MG63 (cell line): ENCODE data around the gene RPS4Y1. TPM values are rescaled to one million over a fixed set of nuclear protein-coding genes. Genes with fewer than 3 reads are reported as not detected.
A peak's percentile ranks its signal among the peaks of the same experiment; 100 is the strongest.
"Not testable (repeated sequence)": the region's sequence is repeated elsewhere in the genome, so short reads cannot be mapped to it uniquely, and the experiment has no call there.

Experiments used
- DNase-seq: peaks from one replicate; pipeline ENCODE4 v3.0.0-alpha.2; 2020
- H3K27me3 ChIP-seq: fragments of 250-450 bp; sonication (Bioruptor Pico); 2 replicates; pipeline ENCODE4 v1.5.1; 2020; ENCODE audit warnings: mild to moderate bottlenecking, moderate library complexity
- H3K36me3 ChIP-seq: fragments of 250-450 bp; sonication (Bioruptor Pico); 2 replicates; pipeline ENCODE4 v1.5.1; 2020; ENCODE audit warnings: mild to moderate bottlenecking, moderate library complexity
- H3K4me3 ChIP-seq: fragments of 250-450 bp; sonication (Bioruptor Pico); 2 replicates; pipeline ENCODE4 v1.5.1; 2020; ENCODE audit warnings: mild to moderate bottlenecking, moderate library complexity
- H3K9me3 ChIP-seq: fragments of 250-450 bp; sonication (Bioruptor Pico); 2 replicates; pipeline ENCODE4 v1.5.1; 2020; ENCODE audit warnings: mild to moderate bottlenecking, moderate library complexity
- total RNA-seq: library from RNA; depleted of rRNA; stranded (reverse); fragments of >200 nt; shearing (Covaris generic); gene quantifications from 2 replicates; pipeline ENCODE4 v1.2.3, GENCODE V29; 2014; ENCODE audit warnings: low replicate concordance; rRNA removed

RPS4Y1 gene
- 1,185 and 1,340 TPM in 2 replicates for total RNA-seq

- no peaks in the 10 kb centered on the region for H3K27me3 ChIP-seq
- DNase-seq: peak; percentile 67
- peaks cover 49% of the 10 kb centered on the region for H3K36me3 ChIP-seq
- H3K4me3 ChIP-seq: peak within 1 kb of the TSS; percentile 97
- no peaks in the 10 kb centered on the region for H3K9me3 ChIP-seq
Observed at GRCh38 chrY:2841471-2841893, at the start of gene RPS4Y1. Gene RPS4Y1 (plus strand): TSS chrY:2841602. CDS start chrY:2841625, 23 bp downstream.

GRCh38 chrY:2796977-2797523, 44.4 kb upstream of the RPS4Y1 start:
- Histone ChIP-seq H3K9me3 (no peaks in the 10 kb centered on the region), H3K4me3 (no peak overlapping the region), H3K36me3 (no peaks in the 10 kb centered on the region), H3K27me3 (peaks cover under 1% of the 10 kb centered on the region)
- no peak for DNase-seq

- no peaks in the 10 kb centered on the region for H3K36me3 ChIP-seq
- H3K9me3 ChIP-seq: no peaks in the 10 kb centered on the region
- DNase-seq: no peak
- peaks cover 9% of the 10 kb centered on the region for H3K27me3 ChIP-seq
- H3K4me3 ChIP-seq: no peak overlapping the region
Observed at GRCh38 chrY:2797991-2798390, 43.4 kb upstream of the RPS4Y1 start.

- peaks cover 16% of the 10 kb centered on the region for H3K27me3 ChIP-seq
- no peak for DNase-seq
- H3K9me3 ChIP-seq: no peaks in the 10 kb centered on the region
- no peaks in the 10 kb centered on the region for H3K36me3 ChIP-seq
- no peak overlapping the region for H3K4me3 ChIP-seq
Observed at GRCh38 chrY:2800246-2800645, 41.2 kb upstream of the RPS4Y1 start.

GRCh38 chrY:2817146-2817896, 24.1 kb upstream of the RPS4Y1 start:
- not testable (repeated sequence) for H3K36me3 ChIP-seq, H3K27me3 ChIP-seq, H3K9me3 ChIP-seq
- peak; percentile 78 for DNase-seq
- peak overlapping the region; percentile 17 for H3K4me3 ChIP-seq

- no peak for DNase-seq
- H3K9me3 ChIP-seq: no peaks in the 10 kb centered on the region
- H3K4me3 ChIP-seq: no peak overlapping the region
- no peaks in the 10 kb centered on the region; the same call in 1 of the 2 replicates for H3K27me3 ChIP-seq
- no peaks in the 10 kb centered on the region for H3K36me3 ChIP-seq
Observed at GRCh38 chrY:2824471-2824870, 16.9 kb upstream of the RPS4Y1 start.

GRCh38 chrY:2828497-2828896, 12.9 kb upstream of the RPS4Y1 start:
- Histone ChIP-seq H3K36me3 (no peaks in the 10 kb centered on the region), H3K9me3 (peaks cover 5% of the 10 kb centered on the region), H3K4me3 (no peak overlapping the region), H3K27me3 (peaks cover 25% of the 10 kb centered on the region)
- no peak for DNase-seq

- Histone ChIP-seq H3K36me3 (no peaks in the 10 kb centered on the region), H3K27me3 (peaks cover 32% of the 10 kb centered on the region), H3K4me3 (no peak overlapping the region), H3K9me3 (peaks cover 5% of the 10 kb centered on the region)
- no peak for DNase-seq
Observed at GRCh38 chrY:2835230-2835629, 6.2 kb upstream of the RPS4Y1 start.

GRCh38 chrY:2837078-2837477, 4.3 kb upstream of the RPS4Y1 start:
- no peak for DNase-seq
- Histone ChIP-seq H3K4me3 (no peak overlapping the region), H3K36me3 (peaks cover 5% of the 10 kb centered on the region), H3K27me3 (peaks cover 18% of the 10 kb centered on the region), H3K9me3 (no peaks in the 10 kb centered on the region)

GRCh38 chrY:2837932-2838331, 3.5 kb upstream of the RPS4Y1 start:
- H3K36me3 ChIP-seq: peaks cover 13% of the 10 kb centered on the region
- no peaks in the 10 kb centered on the region for H3K9me3 ChIP-seq
- H3K4me3 ChIP-seq: no peak overlapping the region
- H3K27me3 ChIP-seq: peaks cover 16% of the 10 kb centered on the region
- no peak for DNase-seq

- Histone ChIP-seq H3K9me3 (no peaks in the 10 kb centered on the region), H3K4me3 (no peak overlapping the region), H3K36me3 (peaks cover 98% of the 10 kb centered on the region), H3K27me3 (no peaks in the 10 kb centered on the region)
- no peak for DNase-seq
Observed at GRCh38 chrY:2846791-2847190, 5.4 kb downstream of the RPS4Y1 start.

GRCh38 chrY:2848384-2848783, 7.0 kb downstream of the RPS4Y1 start:
- H3K4me3 ChIP-seq: no peak overlapping the region
- no peak for DNase-seq
- no peaks in the 10 kb centered on the region for H3K27me3 ChIP-seq
- H3K36me3 ChIP-seq: peaks cover 98% of the 10 kb centered on the region
- H3K9me3 ChIP-seq: no peaks in the 10 kb centered on the region

- H3K36me3 ChIP-seq: peaks cover 98% of the 10 kb centered on the region
- DNase-seq: no peak
Observed at GRCh38 chrY:2849368-2849767, 8.0 kb downstream of the RPS4Y1 start.

GRCh38 chrY:2854145-2854774, 12.9 kb downstream of the RPS4Y1 start:
- Histone ChIP-seq H3K9me3 (no peaks in the 10 kb centered on the region), H3K36me3 (peaks cover 97% of the 10 kb centered on the region), H3K27me3 (no peaks in the 10 kb centered on the region), H3K4me3 (no peak overlapping the region)
- DNase-seq: no peak

More at GRCh38 chrY:2849368-2849767, 8.0 kb downstream of the RPS4Y1 start:
- H3K4me3 ChIP-seq: no peak overlapping the region
- no peaks in the 10 kb centered on the region for H3K27me3 ChIP-seq
- H3K9me3 ChIP-seq: no peaks in the 10 kb centered on the region

- H3K4me3 ChIP-seq: no peak overlapping the region
Observed at GRCh38 chrY:2857068-2857467, 15.7 kb downstream of the RPS4Y1 start.

GRCh38 chrY:2857686-2858085, 16.3 kb downstream of the RPS4Y1 start:
- Histone ChIP-seq H3K9me3 (no peaks in the 10 kb centered on the region), H3K36me3 (peaks cover 99% of the 10 kb centered on the region), H3K4me3 (no peak overlapping the region), H3K27me3 (no peaks in the 10 kb centered on the region)
- DNase-seq: peak; percentile 82

More at GRCh38 chrY:2857068-2857467, 15.7 kb downstream of the RPS4Y1 start:
- H3K27me3 ChIP-seq: no peaks in the 10 kb centered on the region
- no peaks in the 10 kb centered on the region for H3K9me3 ChIP-seq
- no peak for DNase-seq
- peaks cover 99% of the 10 kb centered on the region for H3K36me3 ChIP-seq

- DNase-seq: no peak
- Histone ChIP-seq H3K36me3 (peaks cover 99% of the 10 kb centered on the region), H3K4me3 (no peak overlapping the region), H3K9me3 (no peaks in the 10 kb centered on the region), H3K27me3 (no peaks in the 10 kb centered on the region)
Observed at GRCh38 chrY:2859782-2860181, 18.4 kb downstream of the RPS4Y1 start.
